Measurements from ENCODE around the gene KRTAP9-4.

The KRTAP9-4 gene

DNA sequence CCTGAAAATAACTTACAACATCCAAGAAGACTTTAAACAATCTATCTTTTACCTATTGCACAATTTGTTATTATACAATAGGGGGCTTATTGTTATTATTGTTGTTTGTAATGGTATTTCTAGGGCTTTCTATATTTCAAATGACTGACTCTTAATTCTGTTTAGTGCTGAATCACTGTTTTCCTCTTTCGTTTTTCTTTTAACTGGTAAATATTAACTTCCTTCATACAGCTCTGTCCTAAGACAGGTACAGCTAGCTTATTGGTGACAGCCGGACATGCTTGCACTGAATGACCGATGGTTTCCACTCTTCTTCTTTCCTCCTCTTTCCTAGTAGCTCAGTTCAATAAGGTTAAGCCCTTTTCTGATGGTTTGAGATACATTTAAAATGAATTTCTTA is 37.6 kb downstream of the KRTAP9-4 start:
- no peaks in the 10 kb centered on the region for H3K27me3 ChIP-seq (ENCODE audit: low read length)
- no peaks in the 10 kb centered on the region for H3K36me3 ChIP-seq (ENCODE audit: low read length)
- H3K4me2 ChIP-seq (ENCODE audit: low read depth, low read length, poor library complexity, severe bottlenecking): no peak overlapping the region
- no peak overlapping the region for H3K27ac ChIP-seq (ENCODE audit: low read depth, low read length)
- H3K9me3 ChIP-seq (ENCODE audit: insufficient read depth, low read length): no peaks in the 10 kb centered on the region
- no peak for TF ChIP-seq EZH2phosphoT487 (conservative IDR thresholded peaks at IDR 0.05; ENCODE audit: low read length)
- TF ChIP-seq, protein P1, sequence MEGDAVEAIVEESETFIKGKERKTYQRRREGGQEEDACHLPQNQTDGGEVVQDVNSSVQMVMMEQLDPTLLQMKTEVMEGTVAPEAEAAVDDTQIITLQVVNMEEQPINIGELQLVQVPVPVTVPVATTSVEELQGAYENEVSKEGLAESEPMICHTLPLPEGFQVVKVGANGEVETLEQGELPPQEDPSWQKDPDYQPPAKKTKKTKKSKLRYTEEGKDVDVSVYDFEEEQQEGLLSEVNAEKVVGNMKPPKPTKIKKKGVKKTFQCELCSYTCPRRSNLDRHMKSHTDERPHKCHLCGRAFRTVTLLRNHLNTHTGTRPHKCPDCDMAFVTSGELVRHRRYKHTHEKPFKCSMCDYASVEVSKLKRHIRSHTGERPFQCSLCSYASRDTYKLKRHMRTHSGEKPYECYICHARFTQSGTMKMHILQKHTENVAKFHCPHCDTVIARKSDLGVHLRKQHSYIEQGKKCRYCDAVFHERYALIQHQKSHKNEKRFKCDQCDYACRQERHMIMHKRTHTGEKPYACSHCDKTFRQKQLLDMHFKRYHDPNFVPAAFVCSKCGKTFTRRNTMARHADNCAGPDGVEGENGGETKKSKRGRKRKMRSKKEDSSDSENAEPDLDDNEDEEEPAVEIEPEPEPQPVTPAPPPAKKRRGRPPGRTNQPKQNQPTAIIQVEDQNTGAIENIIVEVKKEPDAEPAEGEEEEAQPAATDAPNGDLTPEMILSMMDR (IDR thresholded peaks at IDR 0.05; ENCODE audit: insufficient read depth, low read length, poor library complexity, severe bottlenecking): no peak
- H4K20me1 ChIP-seq (ENCODE audit: low read depth, low read length): no peaks in the 10 kb centered on the region
- no peaks in the 10 kb centered on the region for H3F3A ChIP-seq (ENCODE audit: insufficient read depth)
- no peak overlapping the region for H3K9ac ChIP-seq (ENCODE audit: low read length)
- H3K4me3 ChIP-seq (ENCODE audit: insufficient read depth, low read length, poor library complexity, severe bottlenecking): no peak overlapping the region
- no peaks in the 10 kb centered on the region for H3K9me2 ChIP-seq (replicated peaks; ENCODE audit: insufficient read depth, low read length)
- no peak overlapping the region for H2AFZ ChIP-seq (ENCODE audit: low read depth, low read length, severe bottlenecking)
- H3K79me2 ChIP-seq (ENCODE audit: insufficient read depth, low read length): no peaks in the 10 kb centered on the region

DNA sequence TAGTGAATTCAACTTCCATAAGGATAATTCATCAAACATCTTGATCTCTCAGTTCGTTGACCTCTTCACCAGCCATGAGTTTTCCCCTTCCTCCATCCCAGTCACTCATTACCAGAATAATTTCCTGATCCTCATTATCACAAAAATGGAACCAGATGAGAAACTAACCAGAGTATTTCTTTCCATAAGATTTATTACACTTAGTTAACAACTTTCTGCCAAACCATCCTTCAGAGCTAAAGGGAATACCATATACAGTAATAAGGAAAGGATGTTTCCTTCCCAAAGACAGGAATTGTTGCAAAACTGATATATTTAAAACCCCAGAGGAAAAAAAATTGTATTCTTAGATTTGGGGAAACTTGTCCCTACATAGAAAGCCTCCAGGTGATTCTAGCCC is 44.5 kb downstream of the KRTAP9-4 start:
- no peak overlapping the region for H3K9ac ChIP-seq (ENCODE audit: low read length)
- H3K79me2 ChIP-seq (ENCODE audit: insufficient read depth, low read length): no peaks in the 10 kb centered on the region
- H3K9me3 ChIP-seq (ENCODE audit: insufficient read depth, low read length): no peaks in the 10 kb centered on the region
- TF ChIP-seq EZH2phosphoT487 (conservative IDR thresholded peaks at IDR 0.05; ENCODE audit: low read length): no peak
- TF ChIP-seq, protein P1 (IDR thresholded peaks at IDR 0.05; ENCODE audit: insufficient read depth, low read length, poor library complexity, severe bottlenecking): no peak
- H3K36me3 ChIP-seq (ENCODE audit: low read length): no peaks in the 10 kb centered on the region
- H3K4me2 ChIP-seq (ENCODE audit: low read depth, low read length, poor library complexity, severe bottlenecking): no peak overlapping the region
- no peak overlapping the region for H2AFZ ChIP-seq (ENCODE audit: low read depth, low read length, severe bottlenecking)
- no peaks in the 10 kb centered on the region for H3K9me2 ChIP-seq (replicated peaks; ENCODE audit: insufficient read depth, low read length)
- H3K27ac ChIP-seq (ENCODE audit: low read depth, low read length): no peak overlapping the region
- no peaks in the 10 kb centered on the region for H3K27me3 ChIP-seq (ENCODE audit: low read length)
- H3F3A ChIP-seq (ENCODE audit: insufficient read depth): no peaks in the 10 kb centered on the region
- H3K4me3 ChIP-seq (ENCODE audit: insufficient read depth, low read length, poor library complexity, severe bottlenecking): no peak overlapping the region
- no peaks in the 10 kb centered on the region for H4K20me1 ChIP-seq (ENCODE audit: low read depth, low read length)

DNA sequence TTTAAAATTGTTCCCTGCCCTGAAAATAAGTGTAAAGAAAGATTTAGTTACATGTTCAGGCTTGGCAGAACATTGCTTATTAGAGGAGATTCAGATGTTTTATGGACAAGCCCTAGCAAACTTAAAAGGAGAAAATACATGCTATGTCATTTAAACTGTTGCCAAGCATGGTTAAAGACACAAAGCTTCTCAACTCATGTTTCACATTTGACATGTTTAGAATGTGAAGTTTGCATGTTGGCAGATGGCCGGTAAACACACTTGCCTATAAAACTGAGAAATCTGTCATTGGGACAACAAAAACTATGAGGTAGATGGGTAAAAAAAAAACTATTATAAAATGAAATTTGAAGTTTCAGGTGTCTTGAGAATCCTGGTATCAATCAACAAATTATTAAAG is 47.4 kb downstream of the KRTAP9-4 start:
- H3K36me3 ChIP-seq (ENCODE audit: low read length): no peaks in the 10 kb centered on the region
- H3F3A ChIP-seq (ENCODE audit: insufficient read depth): no peaks in the 10 kb centered on the region
- no peak for TF ChIP-seq EZH2phosphoT487 (conservative IDR thresholded peaks at IDR 0.05; ENCODE audit: low read length)
- TF ChIP-seq, protein P1 (IDR thresholded peaks at IDR 0.05; ENCODE audit: insufficient read depth, low read length, poor library complexity, severe bottlenecking): no peak

More for the DNA sequence above, 47.4 kb downstream of the KRTAP9-4 start:
- Histone ChIP-seq H3K4me3 (ENCODE audit: insufficient read depth, low read length, poor library complexity, severe bottlenecking) (no peak overlapping the region), H3K79me2 (ENCODE audit: insufficient read depth, low read length) (no peaks in the 10 kb centered on the region), H3K9me2 (replicated peaks; ENCODE audit: insufficient read depth, low read length) (no peaks in the 10 kb centered on the region), H3K9ac (ENCODE audit: low read length) (no peak overlapping the region), H3K27ac (ENCODE audit: low read depth, low read length) (no peak overlapping the region), H3K4me2 (ENCODE audit: low read depth, low read length, poor library complexity, severe bottlenecking) (no peak overlapping the region), H3K27me3 (ENCODE audit: low read length) (no peaks in the 10 kb centered on the region), H4K20me1 (ENCODE audit: low read depth, low read length) (no peaks in the 10 kb centered on the region), H2AFZ (ENCODE audit: low read depth, low read length, severe bottlenecking) (no peak overlapping the region), H3K9me3 (ENCODE audit: insufficient read depth, low read length) (no peaks in the 10 kb centered on the region)

Data from SU-DHL-6 (cell line).